CD14-positive monocyte (primary cell): ENCODE measurements around the gene TANC2. TPM values are rescaled to one million over a fixed set of nuclear protein-coding genes. Genes with fewer than 3 reads are reported as not detected.

Experiments
- DNase-seq, 3 donors: peaks; one replicate each; pipeline ENCODE4 v3.0.0-alpha.2; 2011 to 2022
- H2AFZ ChIP-seq: 2 replicates; pipeline ENCODE4 v1.6.0; 2012; ENCODE audit warnings: mild to moderate bottlenecking, low read depth, low read length, inconsistent platforms; ENCODE audit not compliant: insufficient read depth, poor library complexity, severe bottlenecking
- H3K27ac ChIP-seq, 2 donors: 1 replicate in 1 of 2; 2 replicates in 1 of 2; pipeline ENCODE4 v1.5.1; 2012 to 2013; ENCODE audit warnings: low read length in 2 of 2, control low read depth in 1 of 2, inconsistent platforms in 1 of 2, low read depth in 1 of 2, mild to moderate bottlenecking in 1 of 2
- H3K27me3 ChIP-seq, 2 donors: one replicate each; pipeline versions ENCODE4 v1.6.0 to v1.6.1; 2011 to 2013; ENCODE audit warnings: low read length in 2 of 2; ENCODE audit not compliant: control insufficient read depth in 2 of 2, insufficient read depth in 2 of 2
- H3K36me3 ChIP-seq, 2 donors: replicated peaks in 1 of 2; 1 replicate in 1 of 2; 2 replicates in 1 of 2; pipeline versions ENCODE4 v1.5.1 to v1.6.1; 2012 to 2013; ENCODE audit warnings: low read length in 2 of 2, control low read depth in 1 of 2, inconsistent platforms in 1 of 2, mild to moderate bottlenecking in 1 of 2; ENCODE audit not compliant: insufficient read depth in 2 of 2, control insufficient read depth in 1 of 2
- H3K4me1 ChIP-seq, 2 donors: 1 replicate in 1 of 2; 2 replicates in 1 of 2; pipeline versions ENCODE4 v1.5.1 to v1.6.1; 2012 to 2013; ENCODE audit warnings: low read length in 2 of 2, control low read depth in 1 of 2, inconsistent platforms in 1 of 2, mild to moderate bottlenecking in 1 of 2, moderate library complexity in 1 of 2; ENCODE audit not compliant: insufficient read depth in 2 of 2, control insufficient read depth in 1 of 2
- H3K4me2 ChIP-seq: replicated peaks from 2 replicates; pipeline ENCODE3; 2012; ENCODE audit warnings: low read length, moderate library complexity, mild to moderate bottlenecking; ENCODE audit not compliant: poor library complexity, severe bottlenecking; ENCODE audit errors: extremely low read depth
- H3K4me3 ChIP-seq, 3 experiments: fragments of 200-600 bp in 1 of 3; sonication (generic) in 1 of 3; replicated peaks in 1 of 3; 1 replicate in 2 of 3; 2 replicates in 1 of 3; pipeline ENCODE4 v1.5.1; 2011 to 2013; ENCODE audit warnings: low read length in 3 of 3, mild to moderate bottlenecking in 3 of 3, control low read depth in 2 of 3, low read depth in 2 of 3, inconsistent platforms in 1 of 3, moderate library complexity in 1 of 3
- H3K79me2 ChIP-seq: 2 replicates; pipeline ENCODE4 v1.6.0; 2012; ENCODE audit warnings: mild to moderate bottlenecking, control low read depth, inconsistent platforms, low read length, moderate library complexity; ENCODE audit not compliant: insufficient read depth
- H3K9ac ChIP-seq: 2 replicates; pipeline ENCODE4 v1.6.0; 2017; ENCODE audit warnings: low read length, mild to moderate bottlenecking; ENCODE audit not compliant: insufficient read depth, poor library complexity, severe bottlenecking
- H3K9me3 ChIP-seq, 2 donors: replicated peaks in 1 of 2; 1 replicate in 1 of 2; 2 replicates in 1 of 2; pipeline versions ENCODE4 v1.5.1 to v1.6.1; 2012 to 2013; ENCODE audit warnings: low read length in 2 of 2, control low read depth in 1 of 2; ENCODE audit not compliant: control insufficient read depth in 1 of 2, insufficient read depth in 1 of 2
- H4K20me1 ChIP-seq: 2 replicates; pipeline ENCODE4 v1.6.0; 2012; ENCODE audit warnings: mild to moderate bottlenecking, low read length, control low read depth, moderate library complexity; ENCODE audit not compliant: insufficient read depth
- H3K27ac Mint-ChIP-seq, 7 donors: one replicate each; pipeline ENCODE4 v1.8.0; 2020; ENCODE audit warnings: mild to moderate bottlenecking in 7 of 7, mixed read lengths in 7 of 7, moderate library complexity in 6 of 7, inconsistent platforms in 2 of 7
- H3K27me3 Mint-ChIP-seq, 3 donors: one replicate each; pipeline ENCODE4 v1.8.0; 2021 to 2022; ENCODE audit warnings: low read depth in 3 of 3, mild to moderate bottlenecking in 3 of 3, mixed read lengths in 3 of 3, moderate library complexity in 3 of 3, inconsistent platforms in 1 of 3
- H3K36me3 Mint-ChIP-seq, 2 donors: one replicate each; pipeline ENCODE4 v1.8.0; 2020; ENCODE audit warnings: mixed read lengths in 2 of 2, inconsistent platforms in 1 of 2, mild to moderate bottlenecking in 1 of 2
- H3K4me1 Mint-ChIP-seq: one replicate; pipeline ENCODE4 v1.8.0; 2020; ENCODE audit warnings: mild to moderate bottlenecking, mixed read lengths
- H3K4me3 Mint-ChIP-seq, 2 donors: one replicate each; pipeline ENCODE4 v1.8.0; 2020; ENCODE audit warnings: mild to moderate bottlenecking in 2 of 2, mixed read lengths in 2 of 2, moderate library complexity in 1 of 2
- H3K9me3 Mint-ChIP-seq, 7 donors: one replicate each; pipeline ENCODE4 v1.8.0; 2020 to 2022; ENCODE audit warnings: mixed read lengths in 7 of 7, mild to moderate bottlenecking in 6 of 7, moderate library complexity in 6 of 7, inconsistent platforms in 2 of 7
- WGBS: methylation state at CpG from one replicate; pipeline ENCODE4 v1.1.5; 2013; ENCODE audit warnings: missing lambda C conversion rate; ENCODE audit not compliant: insufficient coverage; 5-methylcytosine and 5-hydroxymethylcytosine counted together
- intact Hi-C, 2 donors: fragments of 100-400 bp; cut with micrococcal nuclease; formaldehyde crosslinking; loops; one replicate each; pipeline versions ENCODE4 v1.15.0 to v1.15.1; 2023
- polyA plus RNA-seq, 3 donors: library from polyadenylated mRNA; depleted of rRNA in 1 of 3; unstranded in 2 of 3; stranded (reverse) in 1 of 3; fragments of 300-500 nt in 2 of 3; fragments of >200 nt in 1 of 3; fragmentation: Illumina TruSeq in 2 of 3; gene quantifications; 1 replicate in 2 of 3; 2 replicates in 1 of 3; pipeline ENCODE4 v1.2.3, GENCODE V29; 2012 to 2021
- TF ChIP-seq, protein P1 (sequence below): fragments of 200-600 bp; IDR thresholded peaks from one replicate; pipeline ENCODE4 v1.8.0; 2022; ENCODE audit warnings: antibody characterized with exemption, mild to moderate bottlenecking

The TANC2 gene
- polyA plus RNA-seq, 3 donors = 0.27 to 6.5 (median 0.34) TPM

DNA sequence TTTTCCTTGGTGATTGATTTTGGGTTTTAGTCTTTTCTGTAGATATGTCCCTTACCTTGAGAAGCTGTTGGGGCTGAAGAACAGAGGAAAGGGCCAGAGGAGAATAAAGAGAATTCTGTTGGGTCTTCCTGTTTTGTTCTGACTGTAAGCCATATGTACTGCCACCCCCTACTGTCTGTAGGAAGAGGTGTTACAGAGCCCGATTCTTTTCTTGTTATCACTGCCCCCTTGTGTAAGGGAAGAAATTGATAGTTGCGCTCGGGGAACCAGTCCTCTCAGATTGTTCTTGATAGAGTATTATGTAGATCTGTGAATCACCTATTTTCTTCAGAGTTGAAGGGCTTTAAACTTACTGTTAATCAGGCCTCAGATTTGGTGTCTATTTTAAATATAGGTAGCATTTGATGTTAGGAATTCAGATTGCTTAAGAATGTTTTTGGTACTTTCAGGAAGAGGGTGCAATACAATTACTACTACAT is 2.4 kb downstream of the TANC2 start:
- peaks cover 24% of the 10 kb centered on the region for H3K4me1 Mint-ChIP-seq
- Histone ChIP-seq H2AFZ (no peak overlapping the region), H3K9me3 (no peaks in the 10 kb centered on the region), H3K27ac (no peak overlapping the region), H3K4me3 (no peak overlapping the region), H3K27me3 (peaks cover 0 to 4% of the 10 kb centered on the region in 2 donors), H4K20me1 (no peaks in the 10 kb centered on the region), H3K79me2 (no peaks in the 10 kb centered on the region), H3K36me3 (no peaks in the 10 kb centered on the region), H3K4me2 (peak overlapping the region; percentile 20), H3K4me1 (peaks cover 25 to 29% of the 10 kb centered on the region in 2 donors), H3K9ac (no peak overlapping the region)
- no peaks in the 10 kb centered on the region for H3K36me3 Mint-ChIP-seq
- DNase-seq = peak; percentile 72 to 85 (median 85)
- WGBS = no CpG with 5 or more reads among the region's 3 CpGs
- no peak overlapping the region for H3K27ac Mint-ChIP-seq
- TF ChIP-seq, protein P1, sequence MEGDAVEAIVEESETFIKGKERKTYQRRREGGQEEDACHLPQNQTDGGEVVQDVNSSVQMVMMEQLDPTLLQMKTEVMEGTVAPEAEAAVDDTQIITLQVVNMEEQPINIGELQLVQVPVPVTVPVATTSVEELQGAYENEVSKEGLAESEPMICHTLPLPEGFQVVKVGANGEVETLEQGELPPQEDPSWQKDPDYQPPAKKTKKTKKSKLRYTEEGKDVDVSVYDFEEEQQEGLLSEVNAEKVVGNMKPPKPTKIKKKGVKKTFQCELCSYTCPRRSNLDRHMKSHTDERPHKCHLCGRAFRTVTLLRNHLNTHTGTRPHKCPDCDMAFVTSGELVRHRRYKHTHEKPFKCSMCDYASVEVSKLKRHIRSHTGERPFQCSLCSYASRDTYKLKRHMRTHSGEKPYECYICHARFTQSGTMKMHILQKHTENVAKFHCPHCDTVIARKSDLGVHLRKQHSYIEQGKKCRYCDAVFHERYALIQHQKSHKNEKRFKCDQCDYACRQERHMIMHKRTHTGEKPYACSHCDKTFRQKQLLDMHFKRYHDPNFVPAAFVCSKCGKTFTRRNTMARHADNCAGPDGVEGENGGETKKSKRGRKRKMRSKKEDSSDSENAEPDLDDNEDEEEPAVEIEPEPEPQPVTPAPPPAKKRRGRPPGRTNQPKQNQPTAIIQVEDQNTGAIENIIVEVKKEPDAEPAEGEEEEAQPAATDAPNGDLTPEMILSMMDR = peak; percentile 87
- peaks cover 0 to 2% (median 0%) of the 10 kb centered on the region in 7 donors for H3K9me3 Mint-ChIP-seq
- H3K27me3 Mint-ChIP-seq = peaks cover 2 to 8% (median 4%) of the 10 kb centered on the region in 3 donors
- no peak overlapping the region for H3K4me3 Mint-ChIP-seq
- intact Hi-C loops = loop anchor here (1.0 to 10.0 kb wide), 4 partner anchors 71 to 265 kb away; no protein-coding TSS in a partner anchor

DNA sequence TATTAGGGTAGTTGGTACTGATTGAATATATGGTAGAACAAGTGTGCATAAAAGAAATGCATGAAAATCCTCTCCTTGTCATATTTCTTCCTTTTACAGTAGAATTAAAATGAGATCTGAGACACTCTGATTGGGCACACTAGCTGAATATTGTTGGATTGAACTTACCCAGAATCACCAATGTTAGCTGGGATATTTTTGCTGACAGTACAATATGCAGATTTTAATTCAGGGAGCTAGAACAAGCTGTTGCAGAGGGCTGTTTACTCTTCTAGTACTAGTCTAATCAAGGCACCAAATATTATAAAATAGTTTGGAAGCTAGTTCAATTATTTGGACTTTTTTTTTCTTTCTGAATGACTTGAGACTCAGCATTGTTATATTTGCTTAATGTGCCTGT is 4.6 kb downstream of the TANC2 start:
- H3K79me2 ChIP-seq = no peaks in the 10 kb centered on the region
- intact Hi-C loops = no loop called here
- Mint-ChIP-seq H3K9me3 (peaks cover 0 to 2% (median 0%) of the 10 kb centered on the region in 7 donors), H3K36me3 (no peaks in the 10 kb centered on the region), H3K4me1 (peaks cover 18% of the 10 kb centered on the region), H3K4me3 (no peak overlapping the region), H3K27me3 (peaks cover 0 to 8% (median 4%) of the 10 kb centered on the region in 3 donors), H3K27ac (peak overlapping the region in 1 of 7 donors; percentile 5)
- H3K9ac ChIP-seq = no peak overlapping the region
- TF ChIP-seq, protein P1 = no peak
- no peak overlapping the region for H3K4me3 ChIP-seq
- H2AFZ ChIP-seq = no peak overlapping the region
- peaks cover 20 to 25% of the 10 kb centered on the region in 2 donors for H3K4me1 ChIP-seq
- H3K27ac ChIP-seq = no peak overlapping the region
- H3K4me2 ChIP-seq = no peak overlapping the region
- no peak for DNase-seq
- no peaks in the 10 kb centered on the region for H3K36me3 ChIP-seq
- peaks cover 0 to 4% of the 10 kb centered on the region in 2 donors for H3K27me3 ChIP-seq
- H4K20me1 ChIP-seq = no peaks in the 10 kb centered on the region
- no peaks in the 10 kb centered on the region for H3K9me3 ChIP-seq
